Measurements from ENCODE around the gene CCDC196. TPM values are rescaled to one million over a fixed set of nuclear protein-coding genes. Genes with fewer than 3 reads are reported as not detected.
"Not testable (repeated sequence)": the region's sequence is repeated elsewhere in the genome, so short reads cannot be mapped to it uniquely, and the experiment has no call there.

The CCDC196 gene
- total RNA-seq, 1 donor from 2014 or later = not detected

GRCh38 chr14:66496188-66496807 lies 10.1 kb downstream of the CCDC196 start:
- no peak for TF ChIP-seq CTCF (IDR thresholded peaks at IDR 0.05)
- Histone ChIP-seq H3K9me3 (no peaks in the 10 kb centered on the region), H3K27me3 (no peaks in the 10 kb centered on the region), H3K36me3 (no peaks in the 10 kb centered on the region), H3K27ac (no peak overlapping the region), H3K4me1 (no peaks in the 10 kb centered on the region), H3K4me3 (peak overlapping the region; percentile 2)
- DNase-seq = no peak
- intact Hi-C loops (cut with DNase I) = no loop called here
- ATAC-seq = peak; percentile 71

- no peaks in the 10 kb centered on the region for H3K4me1 ChIP-seq
- no peaks in the 10 kb centered on the region for H3K36me3 ChIP-seq
- no peak overlapping the region for H3K4me3 ChIP-seq
- H3K27me3 ChIP-seq = no peaks in the 10 kb centered on the region
- ATAC-seq (no peak), DNase-seq (no peak)
- TF ChIP-seq CTCF (IDR thresholded peaks at IDR 0.05) = no peak
- intact Hi-C loops (cut with DNase I) = no loop called here
- H3K27ac ChIP-seq = no peak overlapping the region
- no peaks in the 10 kb centered on the region for H3K9me3 ChIP-seq
These were observed 10.7 kb downstream of the CCDC196 start for GRCh38 chr14:66496911-66497310.

- no peak for TF ChIP-seq CTCF (IDR thresholded peaks at IDR 0.05)
- H3K27me3 ChIP-seq = no peaks in the 10 kb centered on the region
- H3K4me3 ChIP-seq = no peak overlapping the region
- H3K36me3 ChIP-seq = no peaks in the 10 kb centered on the region
- ATAC-seq = no peak
- H3K9me3 ChIP-seq = no peaks in the 10 kb centered on the region
- DNase-seq = no peak
- no peaks in the 10 kb centered on the region for H3K4me1 ChIP-seq
- intact Hi-C loops (cut with DNase I) = no loop called here
- no peak overlapping the region for H3K27ac ChIP-seq
These were observed 12.1 kb downstream of the CCDC196 start for GRCh38 chr14:66498311-66498710.

GRCh38 chr14:66501592-66501991 lies 15.4 kb downstream of the CCDC196 start:
- Histone ChIP-seq H3K27ac (no peak overlapping the region), H3K4me3 (no peak overlapping the region), H3K27me3 (no peaks in the 10 kb centered on the region), H3K9me3 (no peaks in the 10 kb centered on the region), H3K36me3 (no peaks in the 10 kb centered on the region), H3K4me1 (no peaks in the 10 kb centered on the region)
- intact Hi-C loops (cut with DNase I) = no loop called here
- no peak for TF ChIP-seq CTCF (IDR thresholded peaks at IDR 0.05)
- no peak for DNase-seq
- no peak for ATAC-seq

- H3K4me1 ChIP-seq; H3K27ac ChIP-seq; H3K36me3 ChIP-seq; H3K9me3 ChIP-seq; ATAC-seq; intact Hi-C loops (cut with DNase I); H3K27me3 ChIP-seq; DNase-seq; H3K4me3 ChIP-seq: not testable (repeated sequence)
These were observed 16.7 kb downstream of the CCDC196 start for GRCh38 chr14:66502836-66503235.

- Histone ChIP-seq H3K4me3 (no peak overlapping the region), H3K27me3 (no peaks in the 10 kb centered on the region), H3K4me1 (no peaks in the 10 kb centered on the region), H3K9me3 (no peaks in the 10 kb centered on the region), H3K27ac (no peak overlapping the region), H3K36me3 (no peaks in the 10 kb centered on the region)
- ATAC-seq = no peak
- DNase-seq = no peak
- TF ChIP-seq CTCF (IDR thresholded peaks at IDR 0.05) = no peak
- intact Hi-C loops (cut with DNase I) = no loop called here
These were observed 17.4 kb downstream of the CCDC196 start for GRCh38 chr14:66503532-66503931.

Data from upper lobe of right lung (tissue), 1 donor.